ENCODE results near the gene CHIC2.

The CHIC2 gene

GRCh38 chr4:54099748-54100574, 35.6 kb upstream of the CHIC2 start, which contains the start of gene GSX2:
Gene GSX2, plus strand, starts transcription at chr4:54100163. Its CDS starts 182 bp downstream, at chr4:54100345.
- DNase-seq (ENCODE audit: extremely low read depth, insufficient read length) = no peak
- no peak within 1 kb of the TSS for H3K4me3 ChIP-seq (replicated peaks; ENCODE audit: low read depth, low read length)
- peaks cover 8% of the 10 kb centered on the region for H3K27me3 ChIP-seq (replicated peaks; ENCODE audit: control insufficient read depth, insufficient read depth, low read length)
- TF ChIP-seq, protein P1, sequence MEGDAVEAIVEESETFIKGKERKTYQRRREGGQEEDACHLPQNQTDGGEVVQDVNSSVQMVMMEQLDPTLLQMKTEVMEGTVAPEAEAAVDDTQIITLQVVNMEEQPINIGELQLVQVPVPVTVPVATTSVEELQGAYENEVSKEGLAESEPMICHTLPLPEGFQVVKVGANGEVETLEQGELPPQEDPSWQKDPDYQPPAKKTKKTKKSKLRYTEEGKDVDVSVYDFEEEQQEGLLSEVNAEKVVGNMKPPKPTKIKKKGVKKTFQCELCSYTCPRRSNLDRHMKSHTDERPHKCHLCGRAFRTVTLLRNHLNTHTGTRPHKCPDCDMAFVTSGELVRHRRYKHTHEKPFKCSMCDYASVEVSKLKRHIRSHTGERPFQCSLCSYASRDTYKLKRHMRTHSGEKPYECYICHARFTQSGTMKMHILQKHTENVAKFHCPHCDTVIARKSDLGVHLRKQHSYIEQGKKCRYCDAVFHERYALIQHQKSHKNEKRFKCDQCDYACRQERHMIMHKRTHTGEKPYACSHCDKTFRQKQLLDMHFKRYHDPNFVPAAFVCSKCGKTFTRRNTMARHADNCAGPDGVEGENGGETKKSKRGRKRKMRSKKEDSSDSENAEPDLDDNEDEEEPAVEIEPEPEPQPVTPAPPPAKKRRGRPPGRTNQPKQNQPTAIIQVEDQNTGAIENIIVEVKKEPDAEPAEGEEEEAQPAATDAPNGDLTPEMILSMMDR (IDR thresholded peaks at IDR 0.05; ENCODE audit: insufficient read depth, low read length, poor library complexity, severe bottlenecking) = no peak
- H3K36me3 ChIP-seq (ENCODE audit: control insufficient read depth, insufficient read depth, low read length) = no peaks in the 10 kb centered on the region

GRCh38 chr4:54099287-54099747, 34.9 kb upstream of the CHIC2 start:
- H3K4me3 ChIP-seq (replicated peaks; ENCODE audit: low read depth, low read length) = no peak overlapping the region
- TF ChIP-seq, protein P1 (IDR thresholded peaks at IDR 0.05; ENCODE audit: insufficient read depth, low read length, poor library complexity, severe bottlenecking) = no peak
- DNase-seq (ENCODE audit: extremely low read depth, insufficient read length) = no peak
- H3K27me3 ChIP-seq (replicated peaks; ENCODE audit: control insufficient read depth, insufficient read depth, low read length) = peaks cover 8% of the 10 kb centered on the region
- H3K36me3 ChIP-seq (ENCODE audit: control insufficient read depth, insufficient read depth, low read length) = no peaks in the 10 kb centered on the region

DNA sequence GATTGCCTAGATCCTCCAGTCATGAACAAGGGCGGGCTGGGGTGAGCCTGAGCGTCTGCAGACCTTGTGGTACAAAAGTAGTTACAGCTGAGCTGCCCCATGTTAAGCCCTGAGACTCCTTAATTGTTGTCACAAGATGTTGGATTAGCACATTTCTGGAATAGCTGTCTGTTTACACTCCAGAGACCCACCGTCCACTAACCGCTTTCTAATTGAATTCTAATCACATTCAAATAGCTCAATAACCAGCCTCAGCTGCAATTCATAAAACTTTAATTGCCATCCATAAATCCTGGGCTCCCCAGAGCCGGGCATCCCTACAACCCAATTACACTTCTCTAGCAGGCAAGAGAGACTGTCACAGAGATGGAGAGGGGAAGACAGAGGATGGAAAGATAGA, 34.0 kb upstream of the CHIC2 start:
- no peaks in the 10 kb centered on the region for H3K36me3 ChIP-seq (ENCODE audit: control insufficient read depth, insufficient read depth, low read length)
- TF ChIP-seq, protein P1 (IDR thresholded peaks at IDR 0.05; ENCODE audit: insufficient read depth, low read length, poor library complexity, severe bottlenecking) = no peak
- peaks cover 8% of the 10 kb centered on the region for H3K27me3 ChIP-seq (replicated peaks; ENCODE audit: control insufficient read depth, insufficient read depth, low read length)
- DNase-seq (ENCODE audit: extremely low read depth, insufficient read length) = no peak
- H3K4me3 ChIP-seq (replicated peaks; ENCODE audit: low read depth, low read length) = no peak overlapping the region

DNA sequence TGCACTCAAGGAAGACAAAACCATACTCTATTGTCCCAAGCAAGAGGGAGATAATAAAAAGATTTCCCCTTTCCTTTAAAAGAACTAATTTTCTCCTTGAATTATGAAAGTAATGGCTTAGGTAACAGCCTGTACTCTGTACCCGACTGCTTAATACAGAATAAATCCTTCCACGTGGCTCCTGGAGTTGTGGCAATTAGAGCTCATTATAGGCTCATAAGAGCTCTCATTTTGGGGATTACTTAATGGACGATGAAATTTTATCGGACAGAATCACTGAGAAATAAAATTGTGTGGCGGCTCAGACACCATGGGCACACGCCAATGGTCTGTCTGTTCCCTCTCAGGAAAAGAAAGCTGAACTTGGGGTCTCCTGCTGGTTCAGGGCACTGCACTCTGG, 32.7 kb upstream of the CHIC2 start:
- Histone ChIP-seq H3K27me3 (replicated peaks; ENCODE audit: control insufficient read depth, insufficient read depth, low read length) (peaks cover 8% of the 10 kb centered on the region), H3K4me3 (replicated peaks; ENCODE audit: low read depth, low read length) (no peak overlapping the region), H3K36me3 (ENCODE audit: control insufficient read depth, insufficient read depth, low read length) (no peaks in the 10 kb centered on the region)
- no peak for DNase-seq (ENCODE audit: extremely low read depth, insufficient read length)
- TF ChIP-seq, protein P1 (IDR thresholded peaks at IDR 0.05; ENCODE audit: insufficient read depth, low read length, poor library complexity, severe bottlenecking) = no peak

- TF ChIP-seq, protein P1 (IDR thresholded peaks at IDR 0.05; ENCODE audit: insufficient read depth, low read length, poor library complexity, severe bottlenecking) = no peak
- Histone ChIP-seq H3K36me3 (ENCODE audit: control insufficient read depth, insufficient read depth, low read length) (no peaks in the 10 kb centered on the region), H3K4me3 (replicated peaks; ENCODE audit: low read depth, low read length) (no peak overlapping the region), H3K27me3 (replicated peaks; ENCODE audit: control insufficient read depth, insufficient read depth, low read length) (peaks cover 8% of the 10 kb centered on the region)
- no peak for DNase-seq (ENCODE audit: extremely low read depth, insufficient read length)
These were observed 32.0 kb upstream of the CHIC2 start for GRCh38 chr4:54096295-54096962.
